Stimulated activated CD4-positive, alpha-beta T cell treated with anti-CD3 and anti-CD28 coated beads, Interleukin-1b, Interleukin-23, amount 100 ng/mL, for 1 hour (primary cell): ENCODE data around the gene FBXW8.

Experiments
- DNase-seq, 2 donors: peaks; one replicate each; pipeline ENCODE4 v3.0.0-alpha.2; 2020; ENCODE audit warnings: low read depth in 2 of 2

FBXW8 gene

GRCh38 chr12:116990971-116991966 is 80.5 kb downstream of the FBXW8 start:
- DNase-seq: no peak

- DNase-seq: no peak
Measured at GRCh38 chr12:116996093-116996492, 85.3 kb downstream of the FBXW8 start.

GRCh38 chr12:116996621-116997020 is 85.9 kb downstream of the FBXW8 start:
- DNase-seq: no peak

- no peak for DNase-seq
Measured at GRCh38 chr12:116999066-116999465, 88.3 kb downstream of the FBXW8 start.

GRCh38 chr12:117000316-117000715 is 89.6 kb downstream of the FBXW8 start:
- DNase-seq: no peak

- no peak for DNase-seq
Measured at GRCh38 chr12:117002051-117002817, 91.5 kb downstream of the FBXW8 start.

GRCh38 chr12:117003883-117004404 is 93.2 kb downstream of the FBXW8 start:
- no peak for DNase-seq

GRCh38 chr12:117005417-117006046 is 94.8 kb downstream of the FBXW8 start:
- no peak for DNase-seq

GRCh38 chr12:117006333-117006732 is 95.6 kb downstream of the FBXW8 start:
- no peak for DNase-seq

- DNase-seq: no peak
Measured at GRCh38 chr12:117007577-117007976, 96.8 kb downstream of the FBXW8 start.

- DNase-seq: no peak
Measured at GRCh38 chr12:117009759-117010158, 99.0 kb downstream of the FBXW8 start.

GRCh38 chr12:117010693-117011451 is 100.1 kb downstream of the FBXW8 start:
- DNase-seq: no peak

GRCh38 chr12:117011988-117012805 is 101.4 kb downstream of the FBXW8 start:
- DNase-seq: no peak

GRCh38 chr12:117013726-117014125 is 103.0 kb downstream of the FBXW8 start:
- no peak for DNase-seq

GRCh38 chr12:117014342-117014887 is 103.7 kb downstream of the FBXW8 start:
- DNase-seq: no peak

GRCh38 chr12:117015811-117016210 is 105.1 kb downstream of the FBXW8 start:
- no peak for DNase-seq

GRCh38 chr12:117017807-117018206 is 107.1 kb downstream of the FBXW8 start:
- DNase-seq: no peak

- DNase-seq: no peak
Measured at GRCh38 chr12:117018276-117018675, 107.5 kb downstream of the FBXW8 start.

- DNase-seq: no peak
Measured at GRCh38 chr12:117018685-117019084, 107.9 kb downstream of the FBXW8 start.

- DNase-seq: no peak
Measured at GRCh38 chr12:117019866-117020265, 109.1 kb downstream of the FBXW8 start.
